Bronchial epithelial cell (primary cell): Measurements from ENCODE around the gene DUSP16. TPM values are rescaled to one million over a fixed set of nuclear protein-coding genes. Genes with fewer than 3 reads are reported as not detected.
A peak's percentile ranks its signal among the peaks of the same experiment; 100 is the strongest.

Source experiments
- DNase-seq: peaks from one replicate; pipeline ENCODE4 v3.0.0-alpha.2; 2010; ENCODE audit warnings: low read depth
- FAIRE-seq: peaks from 2 replicates; lab custom pipeline; 2011; peaks lifted over from hg19 to GRCh38; lab: Jason Lieb, UNC
- H3K27me3 ChIP-seq: 2 replicates; pipeline ENCODE4 v1.5.1; 2011; ENCODE audit warnings: low read length; ENCODE audit not compliant: control insufficient read depth, insufficient read depth
- H3K36me3 ChIP-seq: 2 replicates; pipeline ENCODE4 v1.5.1; 2011; ENCODE audit warnings: low read length; ENCODE audit not compliant: control insufficient read depth, insufficient read depth
- H3K4me3 ChIP-seq: 2 replicates; pipeline ENCODE4 v1.5.1; 2011; ENCODE audit warnings: mild to moderate bottlenecking, low read depth, low read length, control low read depth
- total RNA-seq: library from RNA; depleted of rRNA; stranded (reverse); fragments of >200 nt; gene quantifications from 2 replicates; pipeline ENCODE4 v1.2.1, GENCODE V29; 2014
- TF ChIP-seq, protein P1 (sequence below): IDR thresholded peaks from 2 replicates; pipeline ENCODE4 v1.5.1; 2011; ENCODE audit warnings: mild to moderate bottlenecking, moderate library complexity, low read length, control low read depth, inconsistent platforms; ENCODE audit not compliant: insufficient read depth, severe bottlenecking

The DUSP16 gene
- total RNA-seq, 1 donor from 2014 or later: 14.2 TPM

DNA sequence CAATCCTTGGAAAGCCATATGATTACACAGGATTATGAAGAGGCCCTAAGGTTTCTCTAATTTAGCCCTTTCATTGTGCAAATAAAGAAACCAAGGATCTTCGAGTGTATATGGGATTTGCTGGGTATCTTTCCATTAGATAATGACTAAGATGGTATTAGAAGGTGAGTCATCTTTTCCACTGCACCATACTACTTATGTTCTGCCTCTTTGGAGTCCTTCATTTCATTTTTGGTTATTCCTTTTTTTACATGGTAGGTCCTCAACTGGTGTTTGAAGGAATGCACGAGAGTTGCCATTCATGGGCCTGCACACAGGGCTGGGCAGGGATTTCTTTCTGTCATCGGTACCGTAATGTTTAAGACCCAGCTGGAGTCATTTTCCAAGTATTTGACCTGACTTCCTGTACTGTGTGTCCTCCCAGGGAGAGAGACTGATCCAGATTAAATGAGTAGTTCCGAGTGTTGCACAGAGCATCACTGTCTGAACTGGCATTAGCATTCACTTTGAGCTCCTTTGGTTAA lies 120.1 kb downstream of the DUSP16 start:
- peak; percentile 73 for DNase-seq
- Histone ChIP-seq H3K27me3 (no peaks in the 10 kb centered on the region), H3K36me3 (no peaks in the 10 kb centered on the region), H3K4me3 (no peak overlapping the region)
- TF ChIP-seq, protein P1, sequence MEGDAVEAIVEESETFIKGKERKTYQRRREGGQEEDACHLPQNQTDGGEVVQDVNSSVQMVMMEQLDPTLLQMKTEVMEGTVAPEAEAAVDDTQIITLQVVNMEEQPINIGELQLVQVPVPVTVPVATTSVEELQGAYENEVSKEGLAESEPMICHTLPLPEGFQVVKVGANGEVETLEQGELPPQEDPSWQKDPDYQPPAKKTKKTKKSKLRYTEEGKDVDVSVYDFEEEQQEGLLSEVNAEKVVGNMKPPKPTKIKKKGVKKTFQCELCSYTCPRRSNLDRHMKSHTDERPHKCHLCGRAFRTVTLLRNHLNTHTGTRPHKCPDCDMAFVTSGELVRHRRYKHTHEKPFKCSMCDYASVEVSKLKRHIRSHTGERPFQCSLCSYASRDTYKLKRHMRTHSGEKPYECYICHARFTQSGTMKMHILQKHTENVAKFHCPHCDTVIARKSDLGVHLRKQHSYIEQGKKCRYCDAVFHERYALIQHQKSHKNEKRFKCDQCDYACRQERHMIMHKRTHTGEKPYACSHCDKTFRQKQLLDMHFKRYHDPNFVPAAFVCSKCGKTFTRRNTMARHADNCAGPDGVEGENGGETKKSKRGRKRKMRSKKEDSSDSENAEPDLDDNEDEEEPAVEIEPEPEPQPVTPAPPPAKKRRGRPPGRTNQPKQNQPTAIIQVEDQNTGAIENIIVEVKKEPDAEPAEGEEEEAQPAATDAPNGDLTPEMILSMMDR: no peak
- FAIRE-seq: no peak

DNA sequence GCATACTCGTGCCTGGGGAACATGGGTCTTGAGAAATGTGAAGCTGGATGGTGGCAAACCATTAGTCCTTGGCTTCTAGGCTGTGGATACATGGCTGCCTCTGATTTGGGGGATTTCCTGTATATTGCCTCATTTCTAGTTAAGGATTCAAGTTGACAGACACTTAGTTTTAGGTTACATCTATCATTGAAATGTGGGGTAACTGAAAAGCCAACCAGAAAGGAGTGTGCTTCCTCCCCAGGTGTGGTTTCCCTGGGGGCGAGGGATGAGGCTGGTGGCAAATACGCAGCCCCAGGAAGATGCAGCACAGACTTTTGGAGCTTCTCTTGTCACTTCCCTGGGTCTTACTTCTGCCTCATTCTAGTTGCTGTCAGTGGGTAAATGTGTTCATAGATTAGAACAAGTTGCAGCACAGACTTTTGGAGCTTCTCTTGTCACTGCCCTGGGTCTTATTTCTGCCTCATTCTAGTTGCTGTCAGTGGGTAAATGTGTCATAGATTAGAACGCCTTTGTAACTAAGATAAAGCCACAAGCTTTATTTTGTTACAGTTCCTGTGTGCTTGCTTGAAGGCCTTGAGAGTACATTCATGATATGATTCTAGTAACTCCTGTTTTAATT lies 120.7 kb downstream of the DUSP16 start:
- no peaks in the 10 kb centered on the region for H3K27me3 ChIP-seq
- DNase-seq: peak; percentile 47
- no peak overlapping the region for H3K4me3 ChIP-seq
- H3K36me3 ChIP-seq: no peaks in the 10 kb centered on the region
- no peak for FAIRE-seq
- TF ChIP-seq, protein P1: no peak

DNA sequence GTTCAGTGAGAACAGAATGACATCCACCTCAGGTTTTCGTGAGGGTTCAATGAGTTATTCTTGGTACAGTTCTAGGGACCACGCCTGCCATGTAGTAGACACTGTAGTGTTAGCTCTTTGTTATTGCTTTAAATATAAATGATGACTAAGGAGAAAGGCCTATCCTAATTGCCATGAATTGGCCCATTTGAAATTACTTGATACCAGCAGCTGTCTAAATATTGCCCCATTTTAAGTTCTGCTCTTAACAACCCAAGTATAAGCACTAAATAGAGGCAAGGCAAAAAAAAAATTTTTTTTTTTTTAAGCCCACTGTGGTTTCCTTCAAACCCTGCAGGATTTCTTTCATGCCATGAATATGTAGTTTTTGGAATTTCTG lies 121.2 kb downstream of the DUSP16 start:
- FAIRE-seq: no peak

DNA sequence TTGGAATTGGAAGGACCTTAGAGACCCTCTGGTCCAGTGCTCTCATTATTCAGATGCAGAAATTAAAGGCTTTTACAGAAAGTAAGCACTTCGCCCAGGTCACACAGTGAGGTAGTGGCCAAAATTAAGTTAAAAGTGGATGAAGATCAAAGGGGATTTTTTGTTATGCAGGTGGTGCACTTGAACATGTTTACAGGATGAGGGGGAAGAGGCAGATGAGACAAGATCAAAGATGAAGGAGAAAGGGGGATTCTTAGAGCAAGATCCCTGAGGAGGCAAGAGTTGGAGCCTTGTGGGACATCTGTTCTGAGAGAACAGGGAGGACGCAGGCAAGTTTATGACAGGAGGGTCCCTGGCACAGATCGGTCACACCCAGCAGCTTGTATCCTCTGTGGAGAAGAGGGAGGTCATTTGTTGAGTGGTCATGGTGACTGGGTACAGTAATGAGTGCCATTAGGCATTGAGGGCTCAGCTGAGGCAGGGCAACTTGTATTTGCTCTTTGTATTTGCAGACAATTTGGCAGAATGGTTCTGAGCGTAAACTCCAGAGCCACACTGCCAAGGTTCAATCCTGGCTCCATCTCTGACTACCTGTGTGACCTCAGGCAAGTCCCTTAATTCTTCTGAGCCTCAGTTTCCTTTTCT lies 121.8 kb downstream of the DUSP16 start:
- peaks cover under 1% of the 10 kb centered on the region for H3K36me3 ChIP-seq
- TF ChIP-seq, protein P1: no peak
- no peaks in the 10 kb centered on the region for H3K27me3 ChIP-seq
- FAIRE-seq (no peak), DNase-seq (no peak)
- H3K4me3 ChIP-seq: no peak overlapping the region

More for the DNA sequence above, 121.2 kb downstream of the DUSP16 start:
- DNase-seq: no peak
- H3K27me3 ChIP-seq: no peaks in the 10 kb centered on the region
- TF ChIP-seq, protein P1: no peak
- H3K4me3 ChIP-seq: no peak overlapping the region
- no peaks in the 10 kb centered on the region for H3K36me3 ChIP-seq

DNA sequence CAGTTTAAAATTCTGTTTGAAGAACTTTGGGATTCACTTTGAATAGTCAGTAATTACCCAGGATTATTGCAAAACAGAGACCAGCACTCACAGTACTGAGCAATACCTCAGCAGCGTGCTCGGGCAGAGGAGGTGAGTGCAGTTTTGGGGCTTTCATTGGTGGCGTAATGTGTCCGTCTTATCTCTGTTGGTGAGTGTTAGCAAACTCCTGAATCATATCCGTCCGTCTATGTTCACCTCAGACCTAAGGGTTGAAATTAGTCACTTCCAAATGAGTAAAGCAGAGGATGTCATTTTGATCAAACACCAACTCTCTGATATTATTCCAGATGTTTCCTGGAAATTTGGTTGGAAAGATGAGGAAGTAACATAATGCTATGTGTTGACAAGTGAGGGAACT lies 123.0 kb downstream of the DUSP16 start:
- H3K27me3 ChIP-seq: no peaks in the 10 kb centered on the region
- no peak overlapping the region for H3K4me3 ChIP-seq
- peaks cover 1% of the 10 kb centered on the region for H3K36me3 ChIP-seq
- DNase-seq (peak; percentile 99), FAIRE-seq (peak; percentile 79)
- TF ChIP-seq, protein P1: no peak
